NCI-H1417 (cell line): Measurements from ENCODE around the gene SPRY1.

Experiments used
- DNase-seq, 3 experiments: peaks; one replicate each; lab custom pipeline; 2025; lab: John Stamatoyannopoulos, UW

The SPRY1 gene

DNA sequence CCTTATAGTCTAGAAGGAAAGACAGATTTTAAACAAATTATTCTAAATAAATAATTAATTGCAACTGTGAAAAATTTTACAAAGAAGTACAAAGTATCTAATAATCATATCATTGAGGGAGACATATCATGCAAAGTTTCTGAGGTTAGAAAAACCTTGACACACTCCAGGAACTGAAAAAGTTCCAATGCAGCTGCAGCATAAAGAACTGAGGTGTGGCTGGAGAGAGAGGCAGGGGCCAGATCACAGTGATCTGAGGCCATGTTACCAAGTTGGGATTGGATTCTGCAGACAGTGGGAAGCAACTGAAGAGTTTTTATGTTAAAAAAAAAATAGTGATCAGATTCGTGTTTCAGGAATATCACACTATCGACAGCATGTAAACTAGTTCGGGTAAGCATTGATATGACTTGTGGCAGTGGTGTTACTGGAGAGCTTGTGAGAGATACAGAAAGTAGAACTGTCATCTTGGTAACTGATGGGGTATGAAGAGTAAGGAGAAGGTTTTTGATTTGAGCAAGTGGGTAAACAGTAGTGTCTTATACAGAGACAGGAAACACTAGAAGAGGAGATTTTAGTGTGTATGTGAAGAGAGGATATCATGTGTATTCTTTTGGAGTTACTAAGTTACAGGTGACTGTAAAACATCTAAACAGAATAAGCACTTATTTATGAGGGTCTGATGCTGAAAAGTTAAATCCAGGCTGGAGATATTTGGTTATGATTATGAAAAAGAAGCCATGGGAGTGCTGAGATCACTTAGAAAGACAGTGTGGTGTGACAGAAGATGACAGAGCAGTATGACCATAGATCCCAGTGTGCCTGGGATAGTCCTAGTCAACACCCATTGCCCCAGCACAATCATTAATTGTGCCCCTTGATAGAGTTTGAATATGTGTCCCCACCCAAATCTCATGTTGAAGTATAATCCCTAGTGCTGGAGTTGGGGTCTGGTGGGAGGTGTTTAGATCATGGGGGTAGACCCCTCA, 15.6 kb upstream of the SPRY1 start:
- no peak for DNase-seq

DNA sequence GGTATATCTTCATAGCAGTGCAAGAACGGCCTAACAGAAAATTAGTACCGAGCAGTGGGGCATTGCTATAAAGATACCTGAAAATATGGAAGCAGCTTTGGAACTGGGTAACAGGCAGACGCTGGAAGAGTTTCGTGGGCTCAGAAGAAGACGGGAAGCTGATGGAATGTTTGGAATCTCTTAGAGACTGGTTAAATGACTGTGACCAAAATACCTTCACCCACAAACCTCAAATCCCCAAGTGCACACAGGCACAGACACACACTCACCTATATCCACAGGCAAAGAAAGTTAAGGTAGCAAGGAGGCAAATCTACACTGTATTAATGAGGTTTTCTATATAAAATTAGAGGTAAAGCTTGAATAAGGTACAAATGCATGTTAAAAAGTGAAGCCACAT, 14.6 kb upstream of the SPRY1 start:
- no peak for DNase-seq

DNA sequence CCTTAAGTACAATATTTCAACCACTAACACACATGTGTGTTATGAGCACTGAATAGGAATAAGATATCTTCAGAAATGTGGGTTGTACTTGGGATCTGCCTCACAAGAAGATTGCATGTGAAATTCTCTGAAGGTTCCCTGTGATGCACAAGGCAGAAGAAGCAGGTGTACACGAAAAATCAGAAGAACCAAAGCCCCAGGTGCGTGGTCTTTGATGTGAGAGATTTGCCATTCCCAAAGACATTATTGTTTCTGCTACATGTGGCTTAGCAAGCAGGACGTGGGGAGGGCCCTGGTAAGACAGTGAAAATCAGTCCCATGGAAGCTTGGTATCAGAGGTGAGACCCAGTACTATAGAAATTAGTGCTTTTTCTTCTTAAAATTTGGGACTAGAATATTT, 13.0 kb upstream of the SPRY1 start:
- no peak for DNase-seq

DNA sequence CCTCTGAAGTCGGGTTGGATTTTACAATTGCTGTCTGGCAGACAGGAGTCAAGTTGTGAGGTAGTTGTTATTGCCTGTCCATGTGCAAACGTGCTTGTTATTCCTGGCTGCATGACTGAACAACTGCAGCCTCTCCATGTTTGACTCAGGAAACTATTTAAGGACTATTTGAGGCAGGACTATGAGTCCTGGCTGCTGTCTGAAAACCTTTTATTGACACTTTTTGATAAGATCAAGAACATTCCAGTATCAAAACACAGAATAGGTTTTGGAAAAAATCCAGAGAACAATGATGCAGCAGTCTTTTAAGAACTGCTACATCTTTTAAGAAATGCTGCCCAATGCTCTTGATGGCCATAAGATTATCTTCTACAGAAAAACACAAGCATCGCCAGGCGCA, 10.0 kb upstream of the SPRY1 start:
- no peak for DNase-seq

DNA sequence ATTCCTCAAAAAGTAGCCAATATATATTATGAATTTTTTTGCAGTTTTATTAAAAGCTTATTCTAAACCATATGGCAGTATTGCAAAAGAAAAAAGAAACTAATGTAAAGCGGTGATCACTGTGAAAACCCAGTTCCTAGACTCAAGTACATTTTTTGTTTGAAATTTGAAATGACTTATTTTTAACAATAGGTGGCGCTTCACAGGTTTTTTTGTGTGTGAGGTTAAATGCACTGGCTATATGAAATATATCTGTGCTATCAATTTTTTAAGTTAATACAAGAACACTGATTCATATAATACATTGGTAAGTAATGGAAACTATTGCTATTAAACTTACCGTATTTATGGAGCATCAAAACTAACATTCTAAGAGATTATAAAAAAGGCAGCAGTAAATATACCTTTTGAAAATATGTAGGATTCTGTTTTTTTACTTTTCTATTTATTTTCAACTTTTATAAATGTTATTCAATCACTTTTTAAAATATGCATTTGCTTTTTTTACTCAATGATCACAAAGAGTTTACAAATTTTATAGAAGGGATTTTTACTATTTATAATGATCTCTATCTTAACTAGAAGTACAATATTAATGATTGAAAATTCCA, 5.6 kb upstream of the SPRY1 start:
- DNase-seq = peak; percentile 2 to 46 (median 8)

DNA sequence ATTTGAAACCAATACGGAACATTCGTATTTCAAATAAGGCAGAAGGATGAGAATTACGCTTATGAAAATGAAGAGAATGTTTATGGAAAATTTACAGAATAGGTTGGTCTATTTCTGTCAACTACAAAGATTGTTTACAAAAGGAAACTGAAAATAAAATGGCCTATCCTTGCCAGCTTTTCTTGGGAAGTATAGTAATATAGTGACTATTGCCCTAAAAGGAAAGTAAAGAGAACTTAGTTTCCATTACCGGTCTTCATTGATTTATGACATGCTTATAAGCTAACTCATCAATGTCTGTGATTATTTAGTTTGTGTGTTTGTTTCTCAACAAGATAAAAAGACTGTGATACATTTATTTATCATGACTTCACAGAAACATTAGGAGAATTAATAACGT, 2.9 kb upstream of the SPRY1 start:
- DNase-seq = no peak

DNA sequence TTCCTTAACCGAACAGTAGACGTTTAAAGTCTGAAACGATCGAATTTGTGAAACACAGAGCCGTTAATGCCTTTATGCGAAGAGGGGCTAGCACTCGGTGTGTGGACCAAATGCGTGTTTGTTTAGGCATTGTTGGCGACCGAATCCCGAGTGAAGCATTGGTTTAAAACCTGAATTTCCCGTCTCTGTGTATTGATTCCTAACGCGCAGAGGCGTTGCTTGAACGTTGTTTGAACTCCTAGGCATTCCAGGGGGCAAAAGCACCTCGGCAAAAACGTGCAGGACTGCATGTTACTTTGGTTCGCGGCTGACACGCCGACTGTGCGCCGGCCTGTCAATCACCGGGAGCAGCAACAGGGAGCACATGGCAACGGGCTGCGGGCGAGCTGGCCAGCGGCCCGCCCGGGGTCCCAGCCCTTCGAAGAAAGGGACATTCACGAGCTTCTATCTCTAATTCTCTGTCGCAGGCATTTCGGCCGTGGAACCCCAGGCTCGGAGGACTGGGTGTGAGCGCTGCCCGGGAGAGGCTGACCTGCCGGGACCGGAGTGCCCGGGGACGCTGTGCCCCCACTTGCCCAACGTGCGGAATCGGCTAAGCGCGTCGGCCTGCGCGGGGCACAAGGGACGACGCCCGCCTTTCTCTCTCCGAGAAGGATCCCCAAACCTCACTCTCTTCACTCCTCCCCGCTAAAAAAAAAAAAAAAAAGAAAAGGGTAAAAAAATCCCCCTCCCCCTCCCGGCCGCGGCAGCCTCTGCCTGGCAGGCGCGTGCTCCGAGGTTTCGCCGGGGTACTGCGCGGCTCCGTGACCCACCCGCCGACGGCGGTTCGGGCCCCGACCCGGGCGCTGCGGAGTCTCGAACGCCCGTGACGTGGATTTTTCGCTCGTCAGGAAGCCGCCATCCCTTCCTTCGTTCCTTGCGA, 810 bp downstream of the SPRY1 start:
- peak; percentile 50 to 76 (median 64) for DNase-seq

DNA sequence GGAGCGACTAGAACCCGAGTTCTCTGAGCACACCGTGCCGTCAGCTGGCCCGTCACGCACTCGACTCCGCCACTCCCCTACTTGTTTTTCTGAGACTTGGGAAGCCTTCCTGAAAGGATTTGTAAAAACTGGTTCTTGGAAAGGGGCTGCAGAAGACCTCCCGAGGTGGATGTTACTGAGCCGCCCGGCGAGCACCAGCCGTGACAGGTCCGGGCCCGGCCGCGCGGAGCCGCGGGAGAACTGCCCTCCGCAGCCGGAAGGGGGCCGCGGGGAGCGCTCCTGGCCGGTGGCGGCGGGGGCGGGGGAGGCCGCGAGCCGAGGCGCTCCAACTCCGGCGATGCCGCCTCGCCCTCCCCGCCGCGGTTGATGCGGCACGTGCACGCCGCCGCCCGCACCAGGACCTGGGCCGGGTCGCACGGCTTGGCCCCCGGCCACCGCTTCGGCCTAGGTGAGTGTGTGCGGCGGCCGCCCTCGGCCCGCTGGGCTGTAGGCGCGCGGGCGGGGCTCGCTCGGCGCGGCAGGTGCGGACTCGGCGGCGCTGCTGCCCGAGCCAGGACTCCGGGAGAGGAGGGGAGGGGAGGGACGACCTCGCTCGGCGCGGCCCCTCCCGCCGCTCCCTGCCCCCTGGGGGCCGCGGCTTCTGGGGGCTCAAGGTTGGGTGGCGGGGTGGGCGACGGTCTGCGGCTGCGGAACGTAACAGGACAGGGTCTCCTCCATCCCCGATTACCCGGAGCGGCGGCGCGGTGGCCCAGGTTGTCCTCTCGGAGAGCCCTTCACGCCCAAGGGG, 1.7 kb downstream of the SPRY1 start:
- DNase-seq = peak; percentile 48 to 92 (median 83)

DNA sequence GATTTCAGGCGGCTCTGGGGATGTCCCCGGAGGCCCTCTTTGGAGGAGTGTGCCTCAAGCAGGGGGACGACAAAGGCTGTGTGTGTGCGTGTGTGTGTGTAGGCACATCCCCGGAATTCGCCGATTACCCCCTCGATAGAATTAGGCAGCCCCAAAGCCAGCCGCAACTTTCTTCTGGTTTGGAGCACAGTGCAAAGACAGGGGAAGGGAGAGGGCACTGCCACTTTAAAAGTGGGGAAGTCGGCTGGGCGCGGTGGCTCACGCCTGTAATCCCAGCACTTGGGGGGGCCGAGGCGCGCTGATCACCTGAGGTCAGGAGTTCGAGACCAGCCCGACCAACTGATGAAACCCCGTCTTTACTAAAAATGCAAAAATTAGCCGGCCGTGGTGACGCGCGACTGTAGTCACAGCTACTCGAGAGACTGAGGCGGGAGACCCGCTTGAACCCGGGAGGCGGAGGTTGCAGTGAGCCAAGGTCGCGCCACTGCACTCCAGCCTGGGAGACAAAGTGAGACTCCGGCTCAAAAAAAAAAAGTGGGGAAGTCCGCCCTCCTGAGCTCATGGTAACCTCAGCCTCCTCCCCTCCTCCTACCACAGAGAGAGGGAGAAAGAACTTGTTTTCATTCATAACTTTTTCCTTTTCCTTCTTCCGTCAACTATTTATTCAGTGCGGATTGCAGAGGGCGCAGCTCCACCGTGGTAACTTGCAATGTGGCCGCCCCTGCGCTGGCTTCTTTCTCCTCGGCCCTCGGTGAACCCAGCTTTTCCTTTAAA, 2.4 kb downstream of the SPRY1 start:
- DNase-seq = peak; percentile 26 to 80 (median 42)

DNA sequence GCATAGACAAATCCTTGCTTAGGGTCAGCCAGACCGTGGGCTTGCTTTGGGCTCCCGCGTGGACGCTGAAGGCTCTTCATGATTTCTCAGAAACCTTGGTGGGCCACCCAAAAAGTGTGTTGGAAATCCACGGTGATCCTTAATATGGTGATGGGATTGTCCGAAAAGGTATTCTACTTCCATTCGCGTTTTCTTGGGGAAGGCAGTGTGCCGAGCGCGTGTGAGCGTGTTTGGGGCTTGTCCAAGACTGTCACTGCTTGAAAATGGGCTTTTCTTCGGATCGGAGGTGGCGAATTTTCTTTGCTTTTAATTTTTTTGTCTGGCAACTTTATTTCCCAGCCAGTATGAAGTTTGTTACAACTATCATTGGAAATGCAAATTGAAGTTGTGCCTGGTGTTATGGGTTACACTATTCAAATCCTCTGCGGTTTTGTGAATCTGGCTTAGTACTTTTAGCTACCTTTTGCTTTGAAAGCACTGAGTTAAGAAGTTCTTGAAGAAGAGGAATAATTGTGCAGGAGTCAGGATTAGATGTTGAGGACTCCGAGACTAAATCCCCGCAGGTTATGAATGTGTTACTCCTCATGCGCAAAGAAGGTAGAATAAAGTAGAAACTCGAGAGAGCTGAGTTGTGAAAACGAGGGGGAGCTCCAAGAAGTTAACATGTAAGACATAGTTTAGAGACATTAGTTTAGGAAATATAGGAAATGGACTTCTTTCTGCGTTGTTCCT, 3.2 kb downstream of the SPRY1 start:
- DNase-seq = no peak

DNA sequence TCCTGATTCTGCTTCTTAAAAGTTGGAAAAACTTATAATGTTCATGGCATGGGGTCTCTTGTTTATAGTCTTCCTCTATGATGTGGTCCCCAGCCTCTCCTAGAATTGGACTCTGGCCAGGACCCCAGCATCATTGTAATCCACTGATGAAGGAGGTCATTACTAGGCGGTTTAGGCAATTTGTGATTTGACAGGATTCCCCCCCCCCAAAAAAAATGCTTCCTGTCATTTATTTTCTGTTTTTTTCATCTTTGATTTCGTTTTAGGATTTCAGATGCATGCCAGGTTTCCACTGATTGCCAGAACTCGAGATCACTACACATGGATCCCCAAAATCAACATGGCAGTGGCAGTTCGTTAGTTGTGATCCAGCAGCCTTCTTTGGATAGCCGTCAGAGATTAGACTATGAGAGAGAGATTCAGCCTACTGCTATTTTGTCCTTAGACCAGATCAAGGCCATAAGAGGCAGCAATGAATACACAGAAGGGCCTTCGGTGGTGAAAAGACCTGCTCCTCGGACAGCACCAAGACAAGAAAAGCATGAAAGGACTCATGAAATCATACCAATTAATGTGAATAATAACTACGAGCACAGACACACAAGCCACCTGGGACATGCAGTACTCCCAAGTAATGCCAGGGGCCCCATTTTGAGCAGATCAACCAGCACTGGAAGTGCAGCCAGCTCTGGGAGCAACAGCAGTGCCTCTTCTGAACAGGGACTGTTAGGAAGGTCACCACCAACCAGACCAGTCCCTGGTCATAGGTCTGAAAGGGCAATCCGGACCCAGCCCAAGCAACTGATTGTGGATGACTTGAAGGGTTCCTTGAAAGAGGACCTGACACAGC, 4.9 kb downstream of the SPRY1 start:
- no peak for DNase-seq

DNA sequence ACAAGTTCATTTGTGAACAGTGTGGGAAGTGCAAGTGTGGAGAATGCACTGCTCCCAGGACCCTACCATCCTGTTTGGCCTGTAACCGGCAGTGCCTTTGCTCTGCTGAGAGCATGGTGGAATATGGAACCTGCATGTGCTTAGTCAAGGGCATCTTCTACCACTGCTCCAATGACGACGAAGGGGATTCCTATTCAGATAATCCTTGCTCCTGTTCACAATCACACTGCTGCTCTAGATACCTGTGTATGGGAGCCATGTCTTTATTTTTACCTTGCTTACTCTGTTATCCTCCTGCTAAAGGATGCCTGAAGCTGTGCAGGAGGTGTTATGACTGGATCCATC, 5.5 kb downstream of the SPRY1 start:
- DNase-seq = no peak

DNA sequence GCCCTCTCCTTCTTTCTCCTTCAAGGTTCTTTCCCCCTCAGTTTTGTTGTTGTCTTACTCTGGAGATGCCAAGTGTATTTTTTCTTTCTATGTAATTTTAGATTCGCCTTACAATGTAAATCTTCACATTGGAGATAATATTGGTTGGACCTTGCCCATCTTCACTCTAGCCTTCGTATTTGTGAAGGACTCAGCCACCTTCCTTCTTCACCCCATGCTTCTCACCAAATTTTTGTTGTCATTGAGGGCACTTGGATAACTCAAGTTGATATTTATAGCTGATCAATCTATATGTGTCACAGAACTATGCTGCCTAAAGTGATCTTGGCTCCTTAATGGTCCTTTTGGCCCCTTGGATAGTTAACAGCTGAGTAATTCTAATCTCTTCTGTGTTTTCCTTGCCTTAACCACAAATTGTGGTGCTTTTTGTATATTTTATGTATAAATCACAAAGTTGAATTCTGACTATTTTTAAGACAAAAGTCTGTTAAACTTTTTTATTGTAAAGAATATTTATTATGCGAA, 6.5 kb downstream of the SPRY1 start:
- DNase-seq = no peak

DNA sequence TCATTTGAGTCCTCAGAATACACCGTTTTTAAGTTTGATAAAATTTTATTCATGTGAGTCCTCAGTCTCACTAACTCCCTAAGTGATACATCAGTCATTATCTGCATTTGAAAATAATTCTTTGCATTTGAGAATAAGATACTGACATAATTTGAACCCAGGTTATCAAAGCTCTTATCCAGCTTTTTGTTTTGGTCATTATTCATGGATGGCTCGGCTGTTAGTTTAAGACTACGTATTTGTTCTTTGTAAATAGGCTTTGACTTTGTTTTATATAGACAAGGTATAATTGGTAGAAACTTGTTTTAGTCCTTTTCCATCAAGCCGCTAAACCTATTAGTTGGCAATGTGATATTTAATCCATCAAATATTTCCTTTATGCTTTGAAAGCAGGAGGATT, 7.9 kb downstream of the SPRY1 start:
- DNase-seq = no peak

DNA sequence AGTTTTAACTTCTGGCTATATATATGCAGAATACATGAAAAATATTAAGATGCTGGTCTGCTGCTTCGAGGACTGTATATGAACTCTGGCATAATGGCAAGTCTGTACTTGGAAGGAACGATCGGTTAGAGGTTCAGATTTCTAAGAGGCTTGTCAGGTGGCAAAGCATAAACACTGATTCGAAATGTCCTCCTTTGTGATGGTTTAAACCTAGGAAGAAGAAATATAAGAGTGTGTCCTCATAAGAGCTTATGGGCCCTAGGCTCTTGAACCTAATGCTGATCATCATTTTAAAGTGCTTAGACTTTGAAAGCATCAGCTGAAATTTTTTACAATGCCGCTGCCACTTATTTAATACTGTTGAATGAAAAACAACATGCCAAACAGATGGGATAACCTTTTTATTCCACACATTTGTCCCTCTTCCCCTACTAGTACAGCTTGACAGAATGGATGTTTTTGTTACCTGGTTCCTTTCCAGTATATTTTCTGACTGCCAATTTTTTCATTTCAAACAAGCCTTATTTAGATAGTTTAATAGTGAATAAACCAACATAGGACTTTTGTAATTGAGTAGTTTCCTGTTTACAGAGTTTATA, 8.8 kb downstream of the SPRY1 start:
- DNase-seq = peak in 1 of 3 experiments; percentile 42

DNA sequence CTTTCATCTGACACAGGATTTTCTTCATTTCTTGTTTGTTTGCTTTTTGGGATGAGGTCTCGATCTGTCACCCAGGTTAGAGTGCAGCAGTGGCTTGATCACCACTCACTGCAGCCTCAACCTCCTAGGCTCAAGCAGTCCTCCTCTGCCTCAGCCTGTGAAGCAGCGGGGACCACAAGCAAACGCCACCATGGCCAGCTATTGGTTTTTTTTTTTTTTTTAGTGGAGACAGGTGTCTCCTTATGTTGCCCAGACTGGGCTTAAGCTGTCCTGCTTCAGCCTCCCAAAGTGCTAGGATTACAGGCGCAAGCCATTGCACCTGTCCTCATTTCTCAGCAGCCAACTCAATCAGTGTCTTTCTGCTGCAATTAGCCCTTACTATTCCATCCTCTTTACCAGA, 10.3 kb downstream of the SPRY1 start:
- peak in 1 of 3 experiments; percentile 8 for DNase-seq

DNA sequence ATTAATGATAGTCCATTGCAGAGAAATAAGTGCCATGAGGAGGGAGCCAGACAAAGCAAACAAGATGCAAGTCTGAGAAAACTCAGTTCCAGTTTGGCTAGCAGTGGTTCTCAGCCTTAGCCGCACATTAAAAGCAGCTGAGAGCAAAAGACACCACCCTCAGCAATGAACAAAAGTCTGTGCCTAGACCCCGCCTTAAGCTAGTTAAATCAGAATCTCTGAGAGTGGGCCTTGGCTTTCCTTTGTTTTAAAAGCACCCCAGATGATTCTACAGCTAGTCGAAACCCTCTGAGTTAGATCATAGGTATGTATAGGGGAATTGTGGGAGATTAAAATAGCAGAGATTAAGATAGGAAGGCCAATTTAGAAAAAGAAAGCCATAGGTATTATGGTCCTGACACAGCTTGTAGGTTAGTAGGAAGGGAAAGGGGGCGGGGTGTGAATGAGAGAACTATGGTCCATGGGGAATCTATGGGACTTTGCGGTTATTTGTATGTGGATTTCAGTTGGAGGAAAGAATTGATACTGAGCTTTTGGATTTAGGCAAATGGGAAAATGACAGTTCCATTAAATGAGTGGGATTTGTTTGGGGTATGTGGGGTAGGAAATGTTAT, 12.0 kb downstream of the SPRY1 start:
- DNase-seq = no peak

DNA sequence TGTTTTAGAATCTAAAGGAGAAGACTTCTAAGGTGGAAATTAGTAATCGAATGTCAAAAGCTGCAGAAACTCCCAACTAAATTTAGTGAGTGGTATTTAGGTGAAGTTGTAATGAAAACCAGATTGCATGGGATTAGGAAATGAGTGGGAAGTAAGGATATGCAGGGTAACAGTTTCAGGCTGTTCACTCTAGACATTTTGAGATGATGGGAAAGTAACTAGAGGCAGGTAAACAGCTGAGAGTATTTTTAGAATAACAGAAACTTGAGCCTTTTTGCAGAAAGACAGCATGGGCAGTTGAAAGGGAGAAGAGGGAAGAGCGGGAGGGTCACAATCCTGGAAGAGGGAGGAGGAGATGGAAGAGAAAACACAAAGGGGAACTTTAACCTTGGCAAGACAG, 12.7 kb downstream of the SPRY1 start:
- no peak for DNase-seq
